ENCODE results near the gene ASTN1.

Gene ASTN1

DNA sequence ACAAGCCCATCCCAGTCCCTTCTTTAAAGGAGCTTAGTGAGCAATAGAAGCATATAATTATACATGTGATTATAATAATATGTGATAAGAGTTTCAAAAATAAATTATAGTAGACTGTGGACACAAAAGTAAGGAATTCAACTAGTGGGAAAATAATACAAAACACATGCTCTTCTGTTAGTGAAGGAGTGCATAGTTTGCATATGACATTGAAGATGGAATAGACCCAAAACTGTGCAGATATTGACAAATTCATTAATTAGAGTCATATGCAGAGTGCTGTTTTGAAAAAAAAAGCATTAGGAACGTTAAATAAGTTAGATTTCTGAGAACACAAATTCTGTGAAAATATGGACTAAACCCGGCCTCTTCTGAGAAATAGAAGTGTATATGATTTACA, 278.8 kb downstream of the ASTN1 start:
- H3K36me3 ChIP-seq (ENCODE audit: insufficient read depth, low read length) = no peaks in the 10 kb centered on the region
- no peaks in the 10 kb centered on the region for H3K9me3 ChIP-seq (ENCODE audit: insufficient read depth, low read depth, low read length)
- no peaks in the 10 kb centered on the region for H3K4me1 ChIP-seq (ENCODE audit: insufficient read depth, low read length)
- no peak overlapping the region for H3K9ac ChIP-seq (ENCODE audit: low read depth, low read length)
- no peak overlapping the region for H3K4me3 ChIP-seq (ENCODE audit: low read length)
- H3K27me3 ChIP-seq (ENCODE audit: insufficient read depth, low read length) = no peaks in the 10 kb centered on the region; the same call in 1 of the 2 replicates
- WGBS = 90% methylated on average over 2 of the region's 2 CpGs
- H3K27ac ChIP-seq (ENCODE audit: low read depth, low read length) = no peak overlapping the region

- Histone ChIP-seq H3K4me3 (ENCODE audit: low read length) (no peak overlapping the region), H3K9me3 (ENCODE audit: insufficient read depth, low read depth, low read length) (no peaks in the 10 kb centered on the region), H3K36me3 (ENCODE audit: insufficient read depth, low read length) (no peaks in the 10 kb centered on the region), H3K9ac (ENCODE audit: low read depth, low read length) (no peak overlapping the region), H3K27me3 (ENCODE audit: insufficient read depth, low read length) (no peaks in the 10 kb centered on the region; the same call in 1 of the 2 replicates), H3K27ac (ENCODE audit: low read depth, low read length) (no peak overlapping the region), H3K4me1 (ENCODE audit: insufficient read depth, low read length) (no peaks in the 10 kb centered on the region)
- 89% methylated on average over 3 of the region's 3 CpGs for WGBS
These were observed 279.2 kb downstream of the ASTN1 start for GRCh38 chr1:176885341-176885740.

- H3K27me3 ChIP-seq (ENCODE audit: insufficient read depth, low read length) = no peaks in the 10 kb centered on the region; the same call in 1 of the 2 replicates
- WGBS = 100% methylated on average over 1 of the region's 1 CpG
- no peak overlapping the region for H3K9ac ChIP-seq (ENCODE audit: low read depth, low read length)
- H3K27ac ChIP-seq (ENCODE audit: low read depth, low read length) = no peak overlapping the region
- no peaks in the 10 kb centered on the region for H3K4me1 ChIP-seq (ENCODE audit: insufficient read depth, low read length)
- H3K4me3 ChIP-seq (ENCODE audit: low read length) = no peak overlapping the region
- H3K9me3 ChIP-seq (ENCODE audit: insufficient read depth, low read depth, low read length) = no peaks in the 10 kb centered on the region
- no peaks in the 10 kb centered on the region for H3K36me3 ChIP-seq (ENCODE audit: insufficient read depth, low read length)
These were observed 279.6 kb downstream of the ASTN1 start for GRCh38 chr1:176884911-176885310.

GRCh38 chr1:176884286-176884685, 280.2 kb downstream of the ASTN1 start:
- 89% methylated on average over 4 of the region's 4 CpGs for WGBS
- no peaks in the 10 kb centered on the region for H3K36me3 ChIP-seq (ENCODE audit: insufficient read depth, low read length)
- no peaks in the 10 kb centered on the region for H3K9me3 ChIP-seq (ENCODE audit: insufficient read depth, low read depth, low read length)
- H3K27me3 ChIP-seq (ENCODE audit: insufficient read depth, low read length) = no peaks in the 10 kb centered on the region; the same call in 1 of the 2 replicates
- no peak overlapping the region for H3K4me3 ChIP-seq (ENCODE audit: low read length)
- H3K9ac ChIP-seq (ENCODE audit: low read depth, low read length) = no peak overlapping the region
- no peaks in the 10 kb centered on the region for H3K4me1 ChIP-seq (ENCODE audit: insufficient read depth, low read length)
- no peak overlapping the region for H3K27ac ChIP-seq (ENCODE audit: low read depth, low read length)

DNA sequence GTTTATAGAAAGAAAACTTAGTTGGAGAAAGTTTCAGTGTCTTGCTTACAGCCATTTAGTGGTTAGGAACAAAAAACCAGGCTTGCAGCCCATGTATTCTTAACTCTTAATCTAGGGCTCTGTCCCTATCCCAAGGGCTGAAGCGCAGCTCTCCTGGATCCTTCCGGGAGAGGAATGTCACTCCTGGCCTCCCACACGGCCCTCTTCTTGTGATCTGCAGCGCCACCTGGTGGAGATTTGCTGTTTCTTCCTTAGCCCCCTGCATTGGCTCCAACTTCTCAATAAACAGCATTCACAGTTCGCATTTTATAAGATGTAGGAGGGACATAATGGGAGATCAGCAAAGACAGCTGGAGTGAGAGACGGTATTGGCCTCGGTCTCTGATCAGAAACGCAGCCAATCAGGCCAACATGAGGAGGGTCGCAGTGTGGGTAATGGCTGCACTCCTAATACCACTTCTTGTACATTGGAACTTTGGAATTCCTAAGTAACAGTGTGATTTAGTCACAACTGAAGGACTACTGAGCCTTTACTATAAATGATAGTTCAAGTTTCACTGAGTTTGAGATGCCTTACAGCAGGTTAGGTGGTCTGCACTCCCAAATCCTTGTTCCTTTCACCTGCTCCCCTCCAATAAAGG, 283.4 kb downstream of the ASTN1 start:
- no peaks in the 10 kb centered on the region for H3K36me3 ChIP-seq (ENCODE audit: insufficient read depth, low read length)
- H3K4me3 ChIP-seq (ENCODE audit: low read length) = no peak overlapping the region
- 20% methylated on average over 9 of the region's 9 CpGs for WGBS
- H3K9ac ChIP-seq (ENCODE audit: low read depth, low read length) = no peak overlapping the region
- no peaks in the 10 kb centered on the region for H3K4me1 ChIP-seq (ENCODE audit: insufficient read depth, low read length)
- no peaks in the 10 kb centered on the region for H3K9me3 ChIP-seq (ENCODE audit: insufficient read depth, low read depth, low read length)
- H3K27me3 ChIP-seq (ENCODE audit: insufficient read depth, low read length) = no peaks in the 10 kb centered on the region
- no peak overlapping the region for H3K27ac ChIP-seq (ENCODE audit: low read depth, low read length)

DNA sequence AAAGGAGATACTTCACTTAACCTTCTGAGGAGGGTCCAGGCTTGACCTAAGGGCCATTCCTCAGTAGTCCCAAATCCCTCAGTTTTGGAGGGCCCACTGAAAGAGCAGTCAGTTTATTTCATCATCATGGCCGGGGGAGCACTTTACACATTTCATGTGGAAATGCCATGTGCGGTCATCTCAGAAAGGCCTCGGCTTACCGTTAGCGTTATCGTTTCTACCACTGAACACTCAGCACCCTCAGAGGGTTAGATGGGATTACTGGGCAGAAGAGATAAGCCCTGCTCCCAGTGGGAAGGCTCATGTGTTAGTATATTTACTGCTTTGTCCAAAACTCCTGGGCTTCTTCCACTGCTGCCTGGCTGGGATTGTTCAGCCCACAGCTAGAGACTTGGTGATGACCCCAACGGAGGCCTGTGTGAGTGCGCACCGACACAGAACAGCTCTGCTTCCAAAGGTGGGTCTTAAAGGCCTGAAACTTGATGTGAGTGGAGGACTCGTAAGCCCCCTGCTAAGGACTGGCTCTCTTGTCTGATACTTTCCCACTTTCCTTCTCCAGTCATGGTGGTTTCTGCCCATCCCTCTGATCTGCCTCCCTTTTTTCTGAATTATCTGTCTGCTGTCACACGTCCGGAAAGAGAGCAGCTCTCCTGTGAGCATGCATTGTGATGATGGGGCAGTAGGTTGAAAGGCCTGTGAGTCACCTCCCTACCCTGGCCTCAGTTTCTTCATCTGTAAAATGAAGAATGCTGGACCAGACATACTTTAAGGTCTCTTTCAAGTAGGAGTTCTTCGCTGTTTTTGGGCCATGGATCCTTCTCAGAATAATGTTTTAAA, 284.5 kb downstream of the ASTN1 start:
- Histone ChIP-seq H3K36me3 (ENCODE audit: insufficient read depth, low read length) (no peaks in the 10 kb centered on the region), H3K27me3 (ENCODE audit: insufficient read depth, low read length) (no peaks in the 10 kb centered on the region), H3K27ac (ENCODE audit: low read depth, low read length) (no peak overlapping the region), H3K4me3 (ENCODE audit: low read length) (no peak overlapping the region), H3K9me3 (ENCODE audit: insufficient read depth, low read depth, low read length) (no peaks in the 10 kb centered on the region), H3K4me1 (ENCODE audit: insufficient read depth, low read length) (no peaks in the 10 kb centered on the region), H3K9ac (ENCODE audit: low read depth, low read length) (no peak overlapping the region)
- 96% methylated on average over 13 of the region's 13 CpGs for WGBS

DNA sequence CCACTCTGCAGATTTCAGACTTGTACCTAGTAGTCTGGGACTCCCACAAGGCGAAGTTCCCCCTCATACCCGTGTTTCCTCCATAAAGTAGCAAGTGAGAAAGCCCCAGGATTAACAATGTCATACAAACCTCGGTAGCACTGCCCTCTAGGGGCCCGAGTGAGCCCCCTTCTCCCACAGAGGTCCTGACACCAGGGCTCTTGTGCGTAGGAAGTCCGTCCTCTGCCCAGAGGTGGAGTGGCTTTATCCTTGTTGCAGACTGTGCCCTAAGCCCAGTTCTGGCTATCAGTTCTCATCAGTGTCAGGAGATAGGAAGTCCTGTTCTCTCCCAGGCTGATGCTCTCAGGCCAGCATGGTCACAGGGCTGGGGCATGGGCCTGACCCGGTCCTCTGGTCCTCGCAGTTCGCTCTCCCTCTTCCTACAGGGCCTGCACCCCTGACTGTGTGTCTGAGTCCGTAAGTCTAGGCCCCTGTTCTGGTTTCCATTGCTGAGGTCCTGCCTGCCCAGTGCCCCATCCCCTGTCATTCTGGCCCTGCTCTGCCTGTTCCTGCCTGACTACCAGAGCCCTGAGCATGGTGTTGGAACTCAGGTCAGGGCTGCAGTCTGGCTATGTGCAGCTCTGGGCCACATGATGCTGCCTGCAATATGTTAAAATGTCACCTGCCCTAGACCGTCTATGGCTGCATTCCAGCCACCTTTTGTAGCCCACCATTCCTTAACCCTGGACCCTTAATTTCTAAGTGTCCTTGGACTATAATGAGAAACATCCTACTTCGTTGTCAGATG, 285.6 kb downstream of the ASTN1 start:
- Histone ChIP-seq H3K9me3 (ENCODE audit: insufficient read depth, low read depth, low read length) (no peaks in the 10 kb centered on the region), H3K27ac (ENCODE audit: low read depth, low read length) (no peak overlapping the region), H3K9ac (ENCODE audit: low read depth, low read length) (no peak overlapping the region), H3K36me3 (ENCODE audit: insufficient read depth, low read length) (no peaks in the 10 kb centered on the region), H3K27me3 (ENCODE audit: insufficient read depth, low read length) (no peaks in the 10 kb centered on the region), H3K4me1 (ENCODE audit: insufficient read depth, low read length) (no peaks in the 10 kb centered on the region), H3K4me3 (ENCODE audit: low read length) (no peak overlapping the region)
- WGBS = 78% methylated on average over 12 of the region's 12 CpGs

GRCh38 chr1:176877557-176877956, 287.0 kb downstream of the ASTN1 start:
- Histone ChIP-seq H3K36me3 (ENCODE audit: insufficient read depth, low read length) (no peaks in the 10 kb centered on the region), H3K9me3 (ENCODE audit: insufficient read depth, low read depth, low read length) (no peaks in the 10 kb centered on the region), H3K4me1 (ENCODE audit: insufficient read depth, low read length) (no peaks in the 10 kb centered on the region), H3K27ac (ENCODE audit: low read depth, low read length) (no peak overlapping the region), H3K9ac (ENCODE audit: low read depth, low read length) (no peak overlapping the region), H3K4me3 (ENCODE audit: low read length) (no peak overlapping the region), H3K27me3 (ENCODE audit: insufficient read depth, low read length) (no peaks in the 10 kb centered on the region)
- WGBS = 97% methylated on average over 3 of the region's 3 CpGs

DNA sequence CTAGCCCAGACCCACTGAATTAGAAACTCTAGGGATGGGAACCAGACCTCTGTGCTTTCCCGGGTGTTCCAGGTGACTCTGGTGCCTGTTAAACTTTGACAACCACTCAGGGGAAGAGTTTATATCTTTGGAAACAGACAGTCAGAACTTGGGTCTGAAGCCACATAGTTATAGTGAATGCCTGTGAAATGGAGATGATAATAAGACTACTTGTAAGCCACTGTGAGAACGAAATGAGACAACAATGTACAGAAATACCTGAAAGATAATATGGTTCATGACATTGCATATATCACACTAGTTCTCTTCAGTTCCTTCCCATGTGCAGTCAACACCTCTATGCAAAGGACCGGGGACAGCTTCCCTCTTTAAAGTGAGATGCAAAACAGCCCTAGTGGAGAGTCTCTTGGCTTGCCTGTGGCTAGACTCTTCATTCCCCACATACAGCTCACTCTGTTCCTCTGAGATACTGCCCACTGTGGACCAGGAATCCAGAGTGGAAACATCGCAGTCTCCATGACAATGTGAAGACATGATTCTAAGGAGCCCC, 287.5 kb downstream of the ASTN1 start:
- Histone ChIP-seq H3K27ac (ENCODE audit: low read depth, low read length) (no peak overlapping the region), H3K9ac (ENCODE audit: low read depth, low read length) (no peak overlapping the region), H3K27me3 (ENCODE audit: insufficient read depth, low read length) (no peaks in the 10 kb centered on the region), H3K36me3 (ENCODE audit: insufficient read depth, low read length) (no peaks in the 10 kb centered on the region), H3K4me3 (ENCODE audit: low read length) (no peak overlapping the region), H3K4me1 (ENCODE audit: insufficient read depth, low read length) (no peaks in the 10 kb centered on the region), H3K9me3 (ENCODE audit: insufficient read depth, low read depth, low read length) (no peaks in the 10 kb centered on the region)
- WGBS = 91% methylated on average over 4 of the region's 4 CpGs

DNA sequence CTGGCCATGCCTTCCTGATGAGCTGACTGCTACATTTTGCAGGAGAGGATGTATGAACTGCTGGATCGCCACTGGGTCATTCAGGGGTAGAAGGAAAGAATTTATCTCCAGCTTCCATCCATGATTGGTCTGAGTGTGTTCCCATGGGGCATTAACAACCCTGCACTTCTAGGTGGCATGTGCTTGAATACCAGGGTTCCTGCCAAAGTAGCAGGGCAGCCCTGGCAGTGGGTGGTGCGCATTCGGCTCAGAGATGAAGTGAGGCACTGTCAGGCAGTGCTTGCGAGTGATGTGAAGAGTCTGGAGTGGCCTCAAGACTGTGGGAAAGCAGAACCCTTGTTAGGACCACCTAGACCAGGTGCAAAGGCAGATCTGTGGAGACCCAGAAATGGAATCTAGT, 294.9 kb downstream of the ASTN1 start:
- Histone ChIP-seq H3K9me3 (ENCODE audit: insufficient read depth, low read depth, low read length) (no peaks in the 10 kb centered on the region), H3K4me1 (ENCODE audit: insufficient read depth, low read length) (no peaks in the 10 kb centered on the region), H3K9ac (ENCODE audit: low read depth, low read length) (no peak overlapping the region), H3K27me3 (ENCODE audit: insufficient read depth, low read length) (no peaks in the 10 kb centered on the region), H3K36me3 (ENCODE audit: insufficient read depth, low read length) (no peaks in the 10 kb centered on the region), H3K27ac (ENCODE audit: low read depth, low read length) (no peak overlapping the region), H3K4me3 (ENCODE audit: low read length) (no peak overlapping the region)
- WGBS = 96% methylated on average over 4 of the region's 4 CpGs

Data from HUES64 (cell line).